HG03521 (cell line): ENCODE results near the gene ANKRD62.
A peak's percentile ranks its signal among the peaks of the same experiment; 100 is the strongest.

Experiments
- ATAC-seq: cut with Tn5 transposase; IDR thresholded peaks from one replicate; pipeline ENCODE4 v1.9.1; 2021; ENCODE audit warnings: mild to moderate bottlenecking, moderate library complexity; ENCODE audit not compliant: unreplicated experiment

The ANKRD62 gene

GRCh38 chr18:12093520-12094257, at the start of gene ANKRD62:
ANKRD62 (plus strand) TSS chr18:12093843; CDS start chr18:12094018, 175 bp downstream.
- no peak for ATAC-seq

- ATAC-seq, result no peak
Observed at GRCh38 chr18:12044591-12044990, 49.1 kb upstream of the ANKRD62 start.

- ATAC-seq, result no peak
Observed at GRCh38 chr18:12046046-12046750, 47.4 kb upstream of the ANKRD62 start.

- no peak for ATAC-seq
Observed at GRCh38 chr18:12046751-12047335, 46.8 kb upstream of the ANKRD62 start.

GRCh38 chr18:12048010-12048826, 45.4 kb upstream of the ANKRD62 start:
- ATAC-seq, result no peak

GRCh38 chr18:12048827-12049175, 44.8 kb upstream of the ANKRD62 start:
- ATAC-seq, result no peak

- ATAC-seq, result peak; percentile 90
Observed at GRCh38 chr18:12049978-12050811, 43.4 kb upstream of the ANKRD62 start.

- ATAC-seq, result no peak
Observed at GRCh38 chr18:12052866-12053265, 40.8 kb upstream of the ANKRD62 start.

- ATAC-seq, result no peak
Observed at GRCh38 chr18:12053289-12053688, 40.4 kb upstream of the ANKRD62 start.

GRCh38 chr18:12056034-12056883, 37.4 kb upstream of the ANKRD62 start:
- no peak for ATAC-seq

GRCh38 chr18:12056884-12057402, 36.7 kb upstream of the ANKRD62 start:
- ATAC-seq, result no peak

- no peak for ATAC-seq
Observed at GRCh38 chr18:12057419-12058039, 36.1 kb upstream of the ANKRD62 start.

GRCh38 chr18:12059334-12060181, 34.1 kb upstream of the ANKRD62 start:
- ATAC-seq, result no peak

- no peak for ATAC-seq
Observed at GRCh38 chr18:12060182-12060870, 33.3 kb upstream of the ANKRD62 start.

- no peak for ATAC-seq
Observed at GRCh38 chr18:12061685-12062084, 32.0 kb upstream of the ANKRD62 start.

GRCh38 chr18:12062974-12063373, 30.7 kb upstream of the ANKRD62 start:
- no peak for ATAC-seq

GRCh38 chr18:12064086-12064763, 29.4 kb upstream of the ANKRD62 start:
- ATAC-seq, result no peak
